Ascending aorta (tissue), 2 donors: ENCODE measurements around the gene ARMH4. TPM values are rescaled to one million over a fixed set of nuclear protein-coding genes. Genes with fewer than 3 reads are reported as not detected.

ENCODE experiments used
- DNase-seq, 2 donors: peaks; one replicate each; pipeline ENCODE4 v3.0.0-alpha.2; 2019; ENCODE audit warnings: low spot score in 2 of 2
- H3K27ac ChIP-seq, 2 donors: fragments of 200-600 bp; sonication (generic); one replicate each; pipeline ENCODE4 v1.5.1; 2016 to 2017; ENCODE audit warnings: mild to moderate bottlenecking in 1 of 2
- H3K27me3 ChIP-seq: fragments of 200-600 bp; sonication (generic); one replicate; pipeline ENCODE4 v1.5.1; 2017
- H3K36me3 ChIP-seq, 2 donors: fragments of 200-600 bp; sonication (generic); one replicate each; pipeline ENCODE4 v1.5.1; 2016
- H3K4me1 ChIP-seq, 2 donors: fragments of 200-600 bp; sonication (generic); one replicate each; pipeline ENCODE4 v1.5.1; 2016 to 2017; ENCODE audit warnings: mild to moderate bottlenecking in 1 of 2
- H3K4me3 ChIP-seq, 2 donors: fragments of 200-600 bp; sonication (generic); one replicate each; pipeline ENCODE4 v1.5.1; 2016 to 2017; ENCODE audit warnings: mild to moderate bottlenecking in 1 of 2
- H3K9me3 ChIP-seq, 2 donors: fragments of 200-600 bp; sonication (generic); one replicate each; pipeline ENCODE4 v1.5.1; 2016
- CTCF ChIP-seq, 3 experiments: fragments of 200-600 bp in 2 of 3; fragments of 450-650 bp in 1 of 3; sonication (generic) in 2 of 3; IDR thresholded peaks; one replicate each; pipeline ENCODE4 v1.5.1; 2016 to 2019; ENCODE audit warnings: antibody characterized with exemption in 3 of 3, mild to moderate bottlenecking in 1 of 3, moderate library complexity in 1 of 3
- intact Hi-C: fragments of 100-400 bp; cut with DNase I; formaldehyde crosslinking; loops from one replicate; pipeline ENCODE4 v1.15.1; 2023
- total RNA-seq: library from RNA; depleted of rRNA; stranded (reverse); fragments of >200 nt; gene quantifications from one replicate; pipeline ENCODE4 v1.1.0, GENCODE V29; 2016

Gene ARMH4
- total RNA-seq, 1 donor from 2014 or later, result 3.8 TPM

- Histone ChIP-seq H3K4me1 (no peaks in the 10 kb centered on the region), H3K27ac (no peak overlapping the region), H3K4me3 (no peak overlapping the region), H3K36me3 (peaks cover 0 to 3% of the 10 kb centered on the region in 2 donors), H3K27me3 (no peaks in the 10 kb centered on the region), H3K9me3 (no peaks in the 10 kb centered on the region)
- no peak for DNase-seq
- TF ChIP-seq CTCF (IDR thresholded peaks at IDR 0.05), result no peak
- intact Hi-C loops, result no loop called here
Observed at GRCh38 chr14:58121530-58122186, 30.4 kb downstream of the ARMH4 start.

DNA sequence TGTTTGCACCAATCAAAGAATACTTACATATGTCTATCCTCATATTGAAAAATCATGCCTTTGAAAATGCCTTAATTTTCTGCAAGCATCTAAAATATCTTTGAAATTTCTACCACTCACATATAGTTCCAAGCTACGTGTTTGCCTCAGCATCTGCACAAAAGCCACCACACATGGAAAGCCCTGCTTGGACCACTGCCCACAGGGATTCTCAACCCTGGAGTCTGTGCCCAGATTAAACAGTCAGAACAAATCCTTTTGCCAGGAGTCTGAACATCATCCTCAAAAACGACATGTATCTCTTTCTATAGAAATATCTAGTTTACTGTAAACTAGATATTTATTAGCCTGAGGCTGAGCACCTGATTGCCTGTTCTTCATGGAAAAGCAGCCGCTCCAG, 32.6 kb downstream of the ARMH4 start:
- DNase-seq, result no peak
- intact Hi-C loops, result no loop called here
- H3K27ac ChIP-seq, result no peak overlapping the region

GRCh38 chr14:58118097-58118815, 33.8 kb downstream of the ARMH4 start:
- Histone ChIP-seq H3K9me3 (no peaks in the 10 kb centered on the region), H3K36me3 (no peaks in the 10 kb centered on the region), H3K27me3 (no peaks in the 10 kb centered on the region), H3K4me1 (no peaks in the 10 kb centered on the region), H3K4me3 (no peak overlapping the region), H3K27ac (no peak overlapping the region)
- no peak for DNase-seq
- intact Hi-C loops, result no loop called here
- TF ChIP-seq CTCF (IDR thresholded peaks at IDR 0.05), result no peak

More for the DNA sequence above, 32.6 kb downstream of the ARMH4 start:
- Histone ChIP-seq H3K27me3 (no peaks in the 10 kb centered on the region), H3K36me3 (no peaks in the 10 kb centered on the region), H3K4me1 (no peaks in the 10 kb centered on the region), H3K9me3 (no peaks in the 10 kb centered on the region), H3K4me3 (no peak overlapping the region)
- no peak for TF ChIP-seq CTCF (IDR thresholded peaks at IDR 0.05)

- no peaks in the 10 kb centered on the region for H3K36me3 ChIP-seq
- H3K9me3 ChIP-seq, result no peaks in the 10 kb centered on the region
- intact Hi-C loops, result loop anchor here (5.0 kb wide), 1 partner anchor 43 kb away; the partner anchor contains the start of gene ARMH4
- no peak overlapping the region for H3K4me3 ChIP-seq
- no peak overlapping the region for H3K27ac ChIP-seq
- no peaks in the 10 kb centered on the region for H3K27me3 ChIP-seq
- DNase-seq, result no peak
- no peaks in the 10 kb centered on the region for H3K4me1 ChIP-seq
- no peak for TF ChIP-seq CTCF (IDR thresholded peaks at IDR 0.05)
Observed at GRCh38 chr14:58109744-58110143, 42.3 kb downstream of the ARMH4 start.

DNA sequence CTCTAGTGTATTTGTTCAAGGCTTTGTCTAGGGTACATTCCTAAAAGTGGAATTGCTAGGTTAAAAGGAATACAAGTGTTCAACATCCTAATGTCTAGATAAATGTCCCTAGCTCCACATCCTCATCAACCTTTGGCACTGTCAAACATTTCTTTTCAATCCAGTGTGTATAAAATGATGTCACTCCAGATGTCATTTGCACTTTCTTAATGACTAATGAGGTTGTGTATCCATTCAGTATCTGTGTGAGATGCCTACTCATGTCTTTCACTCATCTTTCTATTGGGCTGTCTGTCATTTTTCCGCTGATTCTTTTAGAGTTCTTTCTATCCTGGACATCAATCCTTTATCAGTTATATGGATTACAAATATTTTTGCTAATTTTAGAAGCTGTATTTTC, 43.3 kb downstream of the ARMH4 start:
- H3K9me3 ChIP-seq, result no peaks in the 10 kb centered on the region
- H3K4me3 ChIP-seq, result no peak overlapping the region
- no peaks in the 10 kb centered on the region for H3K4me1 ChIP-seq
- no peak for DNase-seq
- intact Hi-C loops, result loop anchor here (1.0 to 5.0 kb wide), 2 partner anchors 44 to 58 kb away; partner anchors contain the start of gene ARMH4
- no peak overlapping the region for H3K27ac ChIP-seq
- no peak for TF ChIP-seq CTCF (IDR thresholded peaks at IDR 0.05)
- H3K36me3 ChIP-seq, result no peaks in the 10 kb centered on the region
- H3K27me3 ChIP-seq, result no peaks in the 10 kb centered on the region
